ENCODE data around the gene JAG2. TPM values are rescaled to one million over a fixed set of nuclear protein-coding genes. Genes with fewer than 3 reads are reported as not detected.

JAG2 gene
- total and polyA plus RNA-seq, 7 donors: 10.6 to 34.0 (median 25.9) TPM

DNA sequence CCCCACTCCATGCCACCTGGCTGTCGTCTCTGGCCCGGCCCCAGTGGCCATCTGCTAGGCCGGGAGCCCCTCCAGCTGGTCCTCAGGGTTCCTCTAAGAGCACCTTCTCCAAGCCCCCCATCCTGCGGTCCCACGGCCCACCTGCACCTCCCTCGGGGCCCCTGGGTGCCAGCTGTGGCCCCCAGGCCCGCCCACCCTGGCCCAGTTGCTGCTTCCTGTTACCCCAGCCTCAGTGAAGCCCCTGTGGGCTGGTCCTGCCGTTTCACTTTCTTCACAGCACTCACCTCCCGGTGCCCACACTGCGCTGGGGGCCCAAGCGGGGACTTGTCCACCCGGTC, 40.1 kb upstream of the JAG2 start:
- 91 to 94% (median 91%) methylated on average over 11 to 12 of the region's 12 CpGs for WGBS, 3 donors
- Histone ChIP-seq H3K9me3 (no peaks in the 10 kb centered on the region), H3K4me3 (no peak overlapping the region), H3K27ac (no peak overlapping the region), H3K36me3 (ENCODE audit: insufficient read depth in 1 of 2, low read depth in 1 of 2) (peaks cover 0 to 14% of the 10 kb centered on the region in 2 donors), H3K27me3 (ENCODE audit: insufficient read depth in 3 of 3, low read length in 2 of 3) (no peaks in the 10 kb centered on the region), H3K4me1 (peaks cover 24% of the 10 kb centered on the region)
- no peak for DNase-seq
- TF ChIP-seq CTCF (IDR thresholded peaks at IDR 0.05): no peak
- ATAC-seq: no peak
- intact Hi-C loops (cut with DNase I): no loop called here

- ATAC-seq (no peak), DNase-seq (no peak)
- no peak for TF ChIP-seq CTCF (IDR thresholded peaks at IDR 0.05)
- Histone ChIP-seq H3K4me3 (no peak overlapping the region), H3K27ac (no peak overlapping the region), H3K36me3 (ENCODE audit: insufficient read depth in 1 of 2, low read depth in 1 of 2) (peaks cover 0 to 14% of the 10 kb centered on the region in 2 donors), H3K9me3 (no peaks in the 10 kb centered on the region), H3K4me1 (peaks cover 21% of the 10 kb centered on the region), H3K27me3 (ENCODE audit: insufficient read depth in 3 of 3, low read length in 2 of 3) (no peaks in the 10 kb centered on the region)
- 92 to 94% (median 94%) methylated on average over 23 to 25 of the region's 25 CpGs for WGBS, 3 donors
- intact Hi-C loops (cut with DNase I): no loop called here
Measured at GRCh38 chr14:105207996-105208737, 39.6 kb upstream of the JAG2 start.

GRCh38 chr14:105207460-105207901, 38.9 kb upstream of the JAG2 start:
- Histone ChIP-seq H3K4me1 (peaks cover 21% of the 10 kb centered on the region), H3K27ac (no peak overlapping the region), H3K27me3 (ENCODE audit: insufficient read depth in 3 of 3, low read length in 2 of 3) (no peaks in the 10 kb centered on the region), H3K36me3 (ENCODE audit: insufficient read depth in 1 of 2, low read depth in 1 of 2) (peaks cover 0 to 14% of the 10 kb centered on the region in 2 donors), H3K4me3 (no peak overlapping the region), H3K9me3 (no peaks in the 10 kb centered on the region)
- ATAC-seq: no peak
- intact Hi-C loops (cut with DNase I): no loop called here
- no peak for TF ChIP-seq CTCF (IDR thresholded peaks at IDR 0.05)
- WGBS, 3 donors: 59 to 77% (median 65%) methylated on average over 12 to 13 of the region's 13 CpGs
- DNase-seq: no peak

DNA sequence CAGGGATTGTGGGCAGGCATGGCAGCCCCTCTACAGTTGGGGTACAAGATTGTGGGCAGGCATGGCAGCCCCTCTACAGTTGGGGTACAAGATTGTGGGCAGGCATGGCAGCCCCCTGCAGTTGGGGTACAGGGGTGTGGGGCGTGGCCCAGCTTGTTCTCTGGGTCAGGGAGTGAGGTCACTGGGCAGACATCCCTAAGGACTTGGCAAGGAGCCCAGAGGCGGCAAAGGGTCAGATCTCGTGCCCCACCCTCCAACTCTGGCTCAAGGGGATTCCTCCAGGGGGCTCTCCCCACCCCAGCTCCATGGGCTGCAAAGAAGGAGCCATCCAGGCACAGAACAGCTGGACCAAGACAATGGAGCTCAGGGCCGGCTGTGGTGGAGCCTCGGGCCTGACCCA, 38.3 kb upstream of the JAG2 start:
- Histone ChIP-seq H3K27me3 (ENCODE audit: insufficient read depth in 3 of 3, low read length in 2 of 3) (no peaks in the 10 kb centered on the region), H3K27ac (no peak overlapping the region), H3K36me3 (ENCODE audit: insufficient read depth in 1 of 2, low read depth in 1 of 2) (peaks cover 0 to 14% of the 10 kb centered on the region in 2 donors), H3K4me3 (no peak overlapping the region), H3K9me3 (no peaks in the 10 kb centered on the region), H3K4me1 (peaks cover 21% of the 10 kb centered on the region)
- ATAC-seq: no peak
- 26 to 44% (median 30%) methylated on average over 4 to 5 of the region's 5 CpGs for WGBS, 3 donors
- intact Hi-C loops (cut with DNase I): no loop called here
- DNase-seq: no peak
- no peak for TF ChIP-seq CTCF (IDR thresholded peaks at IDR 0.05)
